IMR-90 (cell line): ENCODE data around the gene PET100. TPM values are rescaled to one million over a fixed set of nuclear protein-coding genes. Genes with fewer than 3 reads are reported as not detected.

ENCODE experiments used
- ATAC-seq: fragments of 200-7000 bp; cut with Tn5 transposase; 2 replicates; pipeline ENCODE4 v1.9.1; 2020; ENCODE audit warnings: low read depth, mild to moderate bottlenecking, moderate library complexity
- BruUV-seq: library from RNA; stranded (reverse); fragments of 400-500 nt; replicated peaks from 2 replicates; lab custom pipeline; 2021; lab: Mats Ljungman, UMichigan
- CTCF ChIA-PET: fragments of 300-600 bp; formaldehyde crosslinking; extraction: SDS; loops from one replicate; lab custom pipeline; 2021; ENCODE audit warnings: antibody characterized with exemption; lab: Yijun Ruan, JAX
- POLR2A ChIA-PET: fragments of 300-600 bp; sonication (Branson Sonifier 250); formaldehyde crosslinking; loops from one replicate; lab custom pipeline; 2022; ENCODE audit warnings: antibody characterized with exemption; ENCODE audit not compliant: unreplicated experiment; lab: Charles Lee
- DNase-seq: peaks from one replicate; pipeline ENCODE4 v3.0.0; 2013
- H2AFZ ChIP-seq: replicated peaks from 2 replicates; pipeline ENCODE3; 2013; ENCODE audit warnings: low read length, mild to moderate bottlenecking; ENCODE audit not compliant: poor library complexity
- H2AK5ac ChIP-seq: 2 replicates; pipeline ENCODE4 v1.6.1; 2013; ENCODE audit warnings: low read depth, low read length, inconsistent platforms
- H2AK9ac ChIP-seq: replicated peaks from 2 replicates; pipeline ENCODE3; 2013; ENCODE audit warnings: mild to moderate bottlenecking, low read depth, low read length, moderate library complexity; ENCODE audit not compliant: poor library complexity
- H2BK120ac ChIP-seq: 2 replicates; pipeline ENCODE4 v1.6.1; 2013; ENCODE audit warnings: low read depth, low read length, inconsistent platforms
- H2BK15ac ChIP-seq: 3 replicates; pipeline ENCODE4 v1.6.1; 2013; ENCODE audit warnings: low read depth, low read length, inconsistent platforms
- H2BK20ac ChIP-seq: 2 replicates; pipeline ENCODE4 v1.6.1; 2013; ENCODE audit warnings: low read depth, mild to moderate bottlenecking, inconsistent platforms, low read length, moderate library complexity
- H2BK5ac ChIP-seq: 2 replicates; pipeline ENCODE4 v1.6.1; 2013; ENCODE audit warnings: mild to moderate bottlenecking, low read depth, low read length, inconsistent platforms; ENCODE audit not compliant: poor library complexity, severe bottlenecking
- H3K14ac ChIP-seq: replicated peaks from 2 replicates; pipeline ENCODE4 v1.6.1; 2013; ENCODE audit warnings: low read depth, low read length, inconsistent platforms
- H3K18ac ChIP-seq: 2 replicates; pipeline ENCODE4 v1.6.1; 2013; ENCODE audit warnings: low read depth, low read length, control low read depth
- H3K23ac ChIP-seq: 2 replicates; pipeline ENCODE4 v1.6.1; 2013; ENCODE audit warnings: low read depth, low read length, inconsistent platforms
- H3K27ac ChIP-seq: 2 replicates; pipeline ENCODE4 v1.5.1; 2013; ENCODE audit warnings: mild to moderate bottlenecking, control low read depth, low read length; ENCODE audit not compliant: insufficient read depth
- H3K27me3 ChIP-seq: 2 replicates; pipeline ENCODE4 v1.6.1; 2013; ENCODE audit warnings: low read length; ENCODE audit not compliant: control insufficient read depth, insufficient read depth
- H3K36me3 ChIP-seq: 2 replicates; pipeline ENCODE4 v1.6.1; 2013; ENCODE audit warnings: low read length, mixed read lengths; ENCODE audit not compliant: control insufficient read depth, insufficient read depth
- H3K4ac ChIP-seq: 2 replicates; pipeline ENCODE4 v1.6.1; 2013; ENCODE audit warnings: low read depth, low read length, inconsistent platforms
- H3K4me1 ChIP-seq: 2 replicates; pipeline ENCODE4 v1.6.1; 2013; ENCODE audit warnings: low read length, mixed read lengths; ENCODE audit not compliant: control insufficient read depth, insufficient read depth
- H3K4me2 ChIP-seq: 2 replicates; pipeline ENCODE4 v1.6.1; 2013; ENCODE audit warnings: low read depth, mild to moderate bottlenecking, control low read depth, low read length, moderate library complexity
- H3K4me3 ChIP-seq: 2 replicates; pipeline ENCODE4 v1.5.1; 2013; ENCODE audit warnings: low read depth, mild to moderate bottlenecking, control low read depth, low read length, moderate library complexity; ENCODE audit not compliant: insufficient read depth
- H3K56ac ChIP-seq: 2 replicates; pipeline ENCODE4 v1.6.1; 2013; ENCODE audit warnings: low read length, inconsistent platforms; ENCODE audit not compliant: insufficient read depth; ENCODE audit errors: extremely low read depth
- H3K79me1 ChIP-seq, 2 experiments: 2 replicates each; pipeline ENCODE4 v1.6.1; 2013; ENCODE audit warnings: low read length in 2 of 2, inconsistent platforms in 1 of 2, low read depth in 1 of 2
- H3K9ac ChIP-seq: 2 replicates; pipeline ENCODE4 v1.6.1; 2013; ENCODE audit warnings: low read depth, low read length, control low read depth
- H3K9me1 ChIP-seq: 2 replicates; pipeline ENCODE4 v1.6.1; 2013; ENCODE audit warnings: low read length, inconsistent platforms; ENCODE audit not compliant: insufficient read depth
- H3K9me3 ChIP-seq: 2 replicates; pipeline ENCODE4 v1.6.1; 2013; ENCODE audit warnings: low read length; ENCODE audit not compliant: control insufficient read depth, insufficient read depth
- H4K20me1 ChIP-seq: 2 replicates; pipeline ENCODE4 v1.6.1; 2013; ENCODE audit warnings: low read length, inconsistent platforms; ENCODE audit not compliant: insufficient read depth
- H4K5ac ChIP-seq: 2 replicates; pipeline ENCODE4 v1.6.1; 2013; ENCODE audit warnings: mild to moderate bottlenecking, low read depth, low read length, control low read depth
- H4K8ac ChIP-seq, 2 experiments: 2 replicates each; pipeline ENCODE4 v1.6.1; 2013; ENCODE audit warnings: low read depth in 2 of 2, low read length in 2 of 2, control low read depth in 1 of 2, inconsistent platforms in 1 of 2
- H4K91ac ChIP-seq: 2 replicates; pipeline ENCODE4 v1.6.1; 2013; ENCODE audit warnings: low read depth, low read length, inconsistent platforms; ENCODE audit not compliant: insufficient read depth
- BHLHE40 ChIP-seq: fragments of 150-350 bp; IDR thresholded peaks from 2 replicates; pipeline ENCODE4 v1.6.1; 2016; ENCODE audit warnings: mild to moderate bottlenecking, low read depth, low read length
- CEBPB ChIP-seq: IDR thresholded peaks from 2 replicates; pipeline ENCODE4 v1.6.1; 2012; ENCODE audit warnings: low read depth, low read length, improper control_type of control experiment
- CHD1 ChIP-seq: IDR thresholded peaks from 2 replicates; pipeline ENCODE4 v1.6.1; 2012; ENCODE audit warnings: low read depth, low read length, improper control_type of control experiment
- CTCF ChIP-seq: conservative IDR thresholded peaks from 2 replicates; pipeline ENCODE4 v1.5.1; 2012; ENCODE audit warnings: mild to moderate bottlenecking, low read depth, low read length, improper control_type of control experiment
- ELK1 ChIP-seq: fragments of 150-350 bp; IDR thresholded peaks from 2 replicates; pipeline ENCODE4 v1.6.1; 2016; ENCODE audit warnings: low read depth, mild to moderate bottlenecking, low read length, moderate library complexity, borderline replicate concordance
- FOS ChIP-seq: fragments of 150-350 bp; IDR thresholded peaks from 2 replicates; pipeline ENCODE4 v1.6.1; 2016; ENCODE audit warnings: low read depth, low read length
- MAFK ChIP-seq: IDR thresholded peaks from 2 replicates; pipeline ENCODE4 v1.6.1; 2012; ENCODE audit warnings: low read depth, low read length, improper control_type of control experiment
- MAZ ChIP-seq: IDR thresholded peaks from 2 replicates; pipeline ENCODE4 v1.6.1; 2012; ENCODE audit warnings: low read depth, mild to moderate bottlenecking, low read length, improper control_type of control experiment, moderate library complexity, borderline replicate concordance
- MXI1 ChIP-seq: IDR thresholded peaks from 2 replicates; pipeline ENCODE4 v1.6.1; 2012; ENCODE audit warnings: low read depth, mild to moderate bottlenecking, low read length, moderate library complexity, borderline replicate concordance
- POLR2A ChIP-seq: IDR thresholded peaks from 2 replicates; pipeline ENCODE4 v1.6.1; 2012; ENCODE audit warnings: mild to moderate bottlenecking, low read depth, low read length
- RAD21 ChIP-seq: IDR thresholded peaks from 2 replicates; pipeline ENCODE4 v1.6.1; 2012; ENCODE audit warnings: low read length, improper control_type of control experiment
- RCOR1 ChIP-seq: IDR thresholded peaks from 2 replicates; pipeline ENCODE4 v1.6.1; 2012; ENCODE audit warnings: mild to moderate bottlenecking, low read length, improper control_type of control experiment; ENCODE audit not compliant: insufficient replicate concordance
- RFX5 ChIP-seq: IDR thresholded peaks from 2 replicates; pipeline ENCODE4 v1.8.0; 2012; ENCODE audit warnings: low read depth, mild to moderate bottlenecking, low read length, moderate library complexity
- SMC3 ChIP-seq: fragments of 150-350 bp; IDR thresholded peaks from 2 replicates; pipeline ENCODE4 v1.6.1; 2016; ENCODE audit warnings: low read depth, mild to moderate bottlenecking, antibody characterized with exemption, low read length, moderate library complexity
- USF2 ChIP-seq: fragments of 150-350 bp; IDR thresholded peaks from 2 replicates; pipeline ENCODE4 v1.6.1; 2017; ENCODE audit warnings: mild to moderate bottlenecking, antibody characterized with exemption, low read length, low read depth
- WGBS, 2 experiments: methylation state at CpG; one replicate each; pipeline versions ENCODE4 v1.1.5 to v1.1.7; 2013; ENCODE audit warnings: missing lambda C conversion rate in 2 of 2; ENCODE audit not compliant: insufficient read length in 1 of 2; ENCODE audit errors: extremely low coverage in 2 of 2; 5-methylcytosine and 5-hydroxymethylcytosine counted together
- dilution Hi-C: fragments of 300-500 bp; cut with HindIII; formaldehyde crosslinking; loops from one replicate; pipeline ENCODE4 v1.14.3; 2018; ENCODE audit warnings: low sequenced_read_pairs; ENCODE audit not compliant: unreplicated experiment
- in situ Hi-C: fragments of 300-500 bp; cut with MboI; formaldehyde crosslinking; loops from 3 replicates; pipeline ENCODE4 v1.14.3; 2019; ENCODE audit warnings: low sequenced_read_pairs, inconsistent platforms, mixed read lengths
- intact Hi-C: fragments of 100-400 bp; cut with micrococcal nuclease; formaldehyde crosslinking; loops from 2 replicates; pipeline ENCODE4 v1.10.0; 2022
- polyA plus RNA-seq, 3 experiments: library from polyadenylated mRNA; depleted of rRNA; stranded (reverse); fragments of >200 nt; gene quantifications; 2 replicates each; pipeline ENCODE4 v1.2.3, GENCODE V29; 2012; ENCODE audit warnings: low replicate concordance in 1 of 3
- total RNA-seq: library from RNA; depleted of rRNA; stranded (reverse); fragments of >200 nt; gene quantifications from 2 replicates; pipeline ENCODE4 v1.2.3, GENCODE V29; 2012

PET100 gene
- total and polyA plus RNA-seq, 2 of the 4 experiments (the other 2 are of a cell fraction), result 1.4 to 31.4 TPM

- H2AFZ ChIP-seq, result peak overlapping the region; percentile 34
- peaks cover 4% of the 10 kb centered on the region; the same call in 1 of the 2 replicates for H3K4me1 ChIP-seq
- ChIA-PET POLR2A (no interaction called here), CTCF (no interaction called here)
- H3K9ac ChIP-seq, result no peak overlapping the region
- no TSS peak for BruUV-seq
- peaks cover 11% of the 10 kb centered on the region; the same call in 1 of the 2 replicates for H3K36me3 ChIP-seq
- no peaks in the 10 kb centered on the region for H3K9me3 ChIP-seq
- no peak overlapping the region for H3K14ac ChIP-seq
- no peak overlapping the region for H3K27ac ChIP-seq
- 50% methylated on average over 11 of the region's 30 CpGs; no CpG with 5 or more reads in 1 of the 2 experiments for WGBS, 2 experiments
- H2BK15ac ChIP-seq, result no peak overlapping the region
- H4K5ac ChIP-seq, result no peak overlapping the region
- H3K56ac ChIP-seq, result no peak overlapping the region
- H4K20me1 ChIP-seq, result peaks cover 4% of the 10 kb centered on the region
- no peak overlapping the region for H3K18ac ChIP-seq
- peaks cover 8% of the 10 kb centered on the region for H3K27me3 ChIP-seq
- no peak overlapping the region for H4K8ac ChIP-seq
- no peak overlapping the region for H3K23ac ChIP-seq
- H2BK20ac ChIP-seq, result no peak overlapping the region
- peaks cover 0 to 28% of the 10 kb centered on the region in 2 experiments; a peak in 3 of 4 replicates for H3K79me1 ChIP-seq
- H2BK5ac ChIP-seq, result no peak overlapping the region
- in situ Hi-C loops (no loop called here), intact Hi-C loops (no loop called here), dilution Hi-C loops (no loop called here)
- H2AK5ac ChIP-seq, result 0 out of 2 replicates have a peak overlapping the region, but pooled peaks have one; percentile 49
- H3K4ac ChIP-seq, result no peak overlapping the region
- peak overlapping the region; percentile 89 for H2AK9ac ChIP-seq
- no peak overlapping the region for H3K4me3 ChIP-seq
- DNase-seq (no peak), ATAC-seq (no peak)
- no peak overlapping the region for H4K91ac ChIP-seq
- no peak overlapping the region for H2BK120ac ChIP-seq
- H3K9me1 ChIP-seq, result peaks cover 3% of the 10 kb centered on the region
- H3K4me2 ChIP-seq, result no peak overlapping the region
- no peak for TF ChIP-seq RAD21
- TF ChIP-seq CEBPB, result no peak
- no peak for TF ChIP-seq RFX5
- TF ChIP-seq POLR2A, result no peak
- TF ChIP-seq SMC3, result no peak
- no peak for TF ChIP-seq USF2
- TF ChIP-seq ELK1, result no peak
- no peak for TF ChIP-seq BHLHE40
- TF ChIP-seq MAZ, result no peak
- no peak for TF ChIP-seq FOS
- no peak for TF ChIP-seq CHD1
- no peak for TF ChIP-seq CTCF
- no peak for TF ChIP-seq MAFK
- TF ChIP-seq RCOR1, result no peak
- TF ChIP-seq MXI1, result no peak
These were observed 49.6 kb downstream of the PET100 start for GRCh38 chr19:7678971-7679751.
